Activated naive CD4-positive, alpha-beta T cell treated with anti-CD3 and anti-CD28 coated beads, Interleukin-2, amount 50 U/mL, for 16 hours (primary cell): Measurements from ENCODE around the gene TNNT3.

Source experiments
- DNase-seq: peaks from one replicate; pipeline ENCODE4 v3.0.0-alpha.2; 2020

TNNT3 gene

GRCh38 chr11:1964348-1964747 is 44.8 kb downstream of the TNNT3 start:
- DNase-seq = no peak

- no peak for DNase-seq
Observed at GRCh38 chr11:1964955-1965354, 45.5 kb downstream of the TNNT3 start.

- DNase-seq = no peak
Observed at GRCh38 chr11:1966531-1966930, 47.0 kb downstream of the TNNT3 start.

GRCh38 chr11:1967641-1968225 is 48.2 kb downstream of the TNNT3 start:
- DNase-seq = no peak

- DNase-seq = no peak
Observed at GRCh38 chr11:1968454-1969002, 49.0 kb downstream of the TNNT3 start.

- DNase-seq = no peak
Observed at GRCh38 chr11:1969035-1969434, 49.5 kb downstream of the TNNT3 start.

GRCh38 chr11:1969776-1970175 is 50.3 kb downstream of the TNNT3 start:
- no peak for DNase-seq

GRCh38 chr11:1970956-1971355 is 51.5 kb downstream of the TNNT3 start:
- DNase-seq = no peak

- no peak for DNase-seq
Observed at GRCh38 chr11:1975185-1975584, 55.7 kb downstream of the TNNT3 start.

- DNase-seq = no peak
Observed at GRCh38 chr11:1978720-1979473, 59.4 kb downstream of the TNNT3 start.

- no peak for DNase-seq
Observed at GRCh38 chr11:1979607-1980006, 60.1 kb downstream of the TNNT3 start.

- DNase-seq = no peak
Observed at GRCh38 chr11:1982873-1983600, 63.5 kb downstream of the TNNT3 start.

- no peak for DNase-seq
Observed at GRCh38 chr11:1983601-1983961, 64.1 kb downstream of the TNNT3 start.

GRCh38 chr11:1987024-1987423 is 67.5 kb downstream of the TNNT3 start:
- DNase-seq = no peak

GRCh38 chr11:1988174-1988573 is 68.7 kb downstream of the TNNT3 start:
- no peak for DNase-seq
